ENCODE results near the gene MTURN. TPM values are rescaled to one million over a fixed set of nuclear protein-coding genes. Genes with fewer than 3 reads are reported as not detected.
A peak's percentile ranks its signal among the peaks of the same experiment; 100 is the strongest.

Gene MTURN
- total and polyA plus RNA-seq, 10 of the 15 experiments (the other 5 are each of a cell fraction or from before 2014, with no cell fraction given) = 0.52 to 5.0 (median 3.3) TPM

DNA sequence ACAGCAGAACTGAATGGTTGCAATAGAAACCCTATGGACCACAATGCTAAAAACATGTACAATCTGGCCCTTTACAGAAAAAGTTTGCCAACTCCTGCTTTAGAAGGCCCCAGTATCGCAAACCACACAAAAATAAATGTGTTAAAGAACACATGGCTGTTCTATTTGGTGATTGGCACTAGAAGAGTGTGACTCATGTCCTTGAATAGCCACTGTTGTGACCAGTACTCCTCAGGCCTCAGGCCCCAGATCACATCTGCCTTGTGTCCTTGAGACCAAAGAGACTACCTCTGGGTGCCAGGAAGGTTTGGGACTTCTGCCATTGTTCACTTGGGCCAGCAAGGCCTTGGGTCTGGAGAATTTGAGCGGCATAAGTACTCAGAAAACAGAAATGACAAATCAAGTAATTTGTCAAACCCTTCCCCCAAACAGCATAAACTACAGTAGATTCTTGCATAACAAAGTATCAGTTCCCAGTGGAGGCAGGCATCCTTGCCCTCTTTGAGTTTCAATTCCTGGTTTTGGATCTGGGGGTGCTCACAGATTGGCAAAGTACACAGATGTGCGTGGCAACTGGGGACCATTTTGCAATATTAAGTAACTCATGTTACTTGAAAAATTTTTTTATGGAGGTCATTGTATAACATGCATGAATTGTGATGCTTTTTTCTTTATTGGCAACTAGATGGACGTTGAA, 50.2 kb downstream of the MTURN start (continued):
- no peak for TF ChIP-seq POU2F2 (IDR thresholded peaks at IDR 0.05; ENCODE audit: borderline replicate concordance, low read depth, low read length)
- TF ChIP-seq, protein P1, sequence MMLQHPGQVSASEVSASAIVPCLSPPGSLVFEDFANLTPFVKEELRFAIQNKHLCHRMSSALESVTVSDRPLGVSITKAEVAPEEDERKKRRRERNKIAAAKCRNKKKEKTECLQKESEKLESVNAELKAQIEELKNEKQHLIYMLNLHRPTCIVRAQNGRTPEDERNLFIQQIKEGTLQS (IDR thresholded peaks at IDR 0.05; ENCODE audit: borderline replicate concordance, extremely low read depth, low read depth, low read length) = no peak
- TF ChIP-seq EGR1 (IDR thresholded peaks at IDR 0.05; ENCODE audit: borderline replicate concordance in 1 of 2, low read depth in 2 of 2, low read length in 2 of 2) = no peak
- no peak for TF ChIP-seq ATF7 (IDR thresholded peaks at IDR 0.05; ENCODE audit: low read depth)
- TF ChIP-seq, protein P2, sequence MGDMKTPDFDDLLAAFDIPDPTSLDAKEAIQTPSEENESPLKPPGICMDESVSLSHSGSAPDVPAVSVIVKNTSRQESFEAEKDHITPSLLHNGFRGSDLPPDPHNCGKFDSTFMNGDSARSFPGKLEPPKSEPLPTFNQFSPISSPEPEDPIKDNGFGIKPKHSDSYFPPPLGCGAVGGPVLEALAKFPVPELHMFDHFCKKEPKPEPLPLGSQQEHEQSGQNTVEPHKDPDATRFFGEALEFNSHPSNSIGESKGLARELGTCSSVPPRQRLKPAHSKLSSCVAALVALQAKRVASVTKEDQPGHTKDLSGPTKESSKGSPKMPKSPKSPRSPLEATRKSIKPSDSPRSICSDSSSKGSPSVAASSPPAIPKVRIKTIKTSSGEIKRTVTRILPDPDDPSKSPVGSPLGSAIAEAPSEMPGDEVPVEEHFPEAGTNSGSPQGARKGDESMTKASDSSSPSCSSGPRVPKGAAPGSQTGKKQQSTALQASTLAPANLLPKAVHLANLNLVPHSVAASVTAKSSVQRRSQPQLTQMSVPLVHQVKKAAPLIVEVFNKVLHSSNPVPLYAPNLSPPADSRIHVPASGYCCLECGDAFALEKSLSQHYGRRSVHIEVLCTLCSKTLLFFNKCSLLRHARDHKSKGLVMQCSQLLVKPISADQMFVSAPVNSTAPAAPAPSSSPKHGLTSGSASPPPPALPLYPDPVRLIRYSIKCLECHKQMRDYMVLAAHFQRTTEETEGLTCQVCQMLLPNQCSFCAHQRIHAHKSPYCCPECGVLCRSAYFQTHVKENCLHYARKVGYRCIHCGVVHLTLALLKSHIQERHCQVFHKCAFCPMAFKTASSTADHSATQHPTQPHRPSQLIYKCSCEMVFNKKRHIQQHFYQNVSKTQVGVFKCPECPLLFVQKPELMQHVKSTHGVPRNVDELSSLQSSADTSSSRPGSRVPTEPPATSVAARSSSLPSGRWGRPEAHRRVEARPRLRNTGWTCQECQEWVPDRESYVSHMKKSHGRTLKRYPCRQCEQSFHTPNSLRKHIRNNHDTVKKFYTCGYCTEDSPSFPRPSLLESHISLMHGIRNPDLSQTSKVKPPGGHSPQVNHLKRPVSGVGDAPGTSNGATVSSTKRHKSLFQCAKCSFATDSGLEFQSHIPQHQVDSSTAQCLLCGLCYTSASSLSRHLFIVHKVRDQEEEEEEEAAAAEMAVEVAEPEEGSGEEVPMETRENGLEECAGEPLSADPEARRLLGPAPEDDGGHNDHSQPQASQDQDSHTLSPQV (IDR thresholded peaks at IDR 0.05) = no peak
- peak in 1 of 2 experiments; percentile 38; a peak in 1 of 4 replicates for TF ChIP-seq IKZF2 (IDR thresholded peaks at IDR 0.05)
- TF ChIP-seq, protein P3, sequence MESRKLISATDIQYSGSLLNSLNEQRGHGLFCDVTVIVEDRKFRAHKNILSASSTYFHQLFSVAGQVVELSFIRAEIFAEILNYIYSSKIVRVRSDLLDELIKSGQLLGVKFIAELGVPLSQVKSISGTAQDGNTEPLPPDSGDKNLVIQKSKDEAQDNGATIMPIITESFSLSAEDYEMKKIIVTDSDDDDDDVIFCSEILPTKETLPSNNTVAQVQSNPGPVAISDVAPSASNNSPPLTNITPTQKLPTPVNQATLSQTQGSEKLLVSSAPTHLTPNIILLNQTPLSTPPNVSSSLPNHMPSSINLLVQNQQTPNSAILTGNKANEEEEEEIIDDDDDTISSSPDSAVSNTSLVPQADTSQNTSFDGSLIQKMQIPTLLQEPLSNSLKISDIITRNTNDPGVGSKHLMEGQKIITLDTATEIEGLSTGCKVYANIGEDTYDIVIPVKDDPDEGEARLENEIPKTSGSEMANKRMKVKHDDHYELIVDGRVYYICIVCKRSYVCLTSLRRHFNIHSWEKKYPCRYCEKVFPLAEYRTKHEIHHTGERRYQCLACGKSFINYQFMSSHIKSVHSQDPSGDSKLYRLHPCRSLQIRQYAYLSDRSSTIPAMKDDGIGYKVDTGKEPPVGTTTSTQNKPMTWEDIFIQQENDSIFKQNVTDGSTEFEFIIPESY (IDR thresholded peaks at IDR 0.05) = no peak
- no peak for TF ChIP-seq TARDBP (IDR thresholded peaks at IDR 0.05; ENCODE audit: borderline replicate concordance)
- TF ChIP-seq CBX5 (IDR thresholded peaks at IDR 0.05; ENCODE audit: low read depth) = no peak
- TF ChIP-seq HDAC6 (IDR thresholded peaks at IDR 0.05; ENCODE audit: unreplicated experiment) = no peak
- TF ChIP-seq NBN (IDR thresholded peaks at IDR 0.05) = no peak
- TF ChIP-seq SMAD5 (IDR thresholded peaks at IDR 0.05; ENCODE audit: low read depth) = no peak
- TF ChIP-seq EED (IDR thresholded peaks at IDR 0.05; ENCODE audit: low read depth) = no peak
- TF ChIP-seq MXI1 (IDR thresholded peaks at IDR 0.05; ENCODE audit: low read depth, low read length) = no peak
- TF ChIP-seq, protein P4, sequence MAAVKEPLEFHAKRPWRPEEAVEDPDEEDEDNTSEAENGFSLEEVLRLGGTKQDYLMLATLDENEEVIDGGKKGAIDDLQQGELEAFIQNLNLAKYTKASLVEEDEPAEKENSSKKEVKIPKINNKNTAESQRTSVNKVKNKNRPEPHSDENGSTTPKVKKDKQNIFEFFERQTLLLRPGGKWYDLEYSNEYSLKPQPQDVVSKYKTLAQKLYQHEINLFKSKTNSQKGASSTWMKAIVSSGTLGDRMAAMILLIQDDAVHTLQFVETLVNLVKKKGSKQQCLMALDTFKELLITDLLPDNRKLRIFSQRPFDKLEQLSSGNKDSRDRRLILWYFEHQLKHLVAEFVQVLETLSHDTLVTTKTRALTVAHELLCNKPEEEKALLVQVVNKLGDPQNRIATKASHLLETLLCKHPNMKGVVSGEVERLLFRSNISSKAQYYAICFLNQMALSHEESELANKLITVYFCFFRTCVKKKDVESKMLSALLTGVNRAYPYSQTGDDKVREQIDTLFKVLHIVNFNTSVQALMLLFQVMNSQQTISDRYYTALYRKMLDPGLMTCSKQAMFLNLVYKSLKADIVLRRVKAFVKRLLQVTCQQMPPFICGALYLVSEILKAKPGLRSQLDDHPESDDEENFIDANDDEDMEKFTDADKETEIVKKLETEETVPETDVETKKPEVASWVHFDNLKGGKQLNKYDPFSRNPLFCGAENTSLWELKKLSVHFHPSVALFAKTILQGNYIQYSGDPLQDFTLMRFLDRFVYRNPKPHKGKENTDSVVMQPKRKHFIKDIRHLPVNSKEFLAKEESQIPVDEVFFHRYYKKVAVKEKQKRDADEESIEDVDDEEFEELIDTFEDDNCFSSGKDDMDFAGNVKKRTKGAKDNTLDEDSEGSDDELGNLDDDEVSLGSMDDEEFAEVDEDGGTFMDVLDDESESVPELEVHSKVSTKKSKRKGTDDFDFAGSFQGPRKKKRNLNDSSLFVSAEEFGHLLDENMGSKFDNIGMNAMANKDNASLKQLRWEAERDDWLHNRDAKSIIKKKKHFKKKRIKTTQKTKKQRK (IDR thresholded peaks at IDR 0.05; ENCODE audit: low read depth, low read length) = no peak
- TF ChIP-seq YBX1 (IDR thresholded peaks at IDR 0.05) = no peak
- no peak for TF ChIP-seq CHD1 (IDR thresholded peaks at IDR 0.05; ENCODE audit: low read depth, low read length)
- 0 out of 2 replicates have a peak, but pooled peaks have one; percentile 11 for TF ChIP-seq CREM (IDR thresholded peaks at IDR 0.05; ENCODE audit: low read depth)
- TF ChIP-seq, protein P5, sequence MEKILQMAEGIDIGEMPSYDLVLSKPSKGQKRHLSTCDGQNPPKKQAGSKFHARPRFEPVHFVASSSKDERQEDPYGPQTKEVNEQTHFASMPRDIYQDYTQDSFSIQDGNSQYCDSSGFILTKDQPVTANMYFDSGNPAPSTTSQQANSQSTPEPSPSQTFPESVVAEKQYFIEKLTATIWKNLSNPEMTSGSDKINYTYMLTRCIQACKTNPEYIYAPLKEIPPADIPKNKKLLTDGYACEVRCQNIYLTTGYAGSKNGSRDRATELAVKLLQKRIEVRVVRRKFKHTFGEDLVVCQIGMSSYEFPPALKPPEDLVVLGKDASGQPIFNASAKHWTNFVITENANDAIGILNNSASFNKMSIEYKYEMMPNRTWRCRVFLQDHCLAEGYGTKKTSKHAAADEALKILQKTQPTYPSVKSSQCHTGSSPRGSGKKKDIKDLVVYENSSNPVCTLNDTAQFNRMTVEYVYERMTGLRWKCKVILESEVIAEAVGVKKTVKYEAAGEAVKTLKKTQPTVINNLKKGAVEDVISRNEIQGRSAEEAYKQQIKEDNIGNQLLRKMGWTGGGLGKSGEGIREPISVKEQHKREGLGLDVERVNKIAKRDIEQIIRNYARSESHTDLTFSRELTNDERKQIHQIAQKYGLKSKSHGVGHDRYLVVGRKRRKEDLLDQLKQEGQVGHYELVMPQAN (conservative IDR thresholded peaks at IDR 0.05) = no peak

All from GM12878 (cell line).